ENCODE results near the gene CPNE4.

DNA sequence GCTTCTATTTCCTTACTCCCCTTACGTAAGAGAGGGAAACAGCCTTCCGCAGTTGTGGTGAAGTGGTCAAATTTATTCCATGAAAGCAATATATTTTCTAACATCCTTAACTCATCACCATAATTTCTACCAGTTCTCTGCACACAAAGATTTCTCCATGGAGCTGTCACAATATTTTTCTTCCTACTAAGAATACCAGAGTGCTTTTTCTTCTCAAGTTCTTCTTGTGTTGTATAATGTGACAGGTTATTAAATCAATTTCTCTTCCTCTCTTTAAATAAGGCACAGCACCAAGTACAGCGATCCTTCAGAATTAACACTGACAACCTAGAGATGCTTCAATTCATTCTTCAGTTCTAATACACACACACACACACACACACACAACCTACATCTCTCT lies 153.0 kb downstream of the CPNE4 start:
- no peak for TF ChIP-seq POLR2AphosphoS5 (IDR thresholded peaks at IDR 0.05; ENCODE audit: borderline replicate concordance, low read depth, low read length)
- TF ChIP-seq EZH2 (IDR thresholded peaks at IDR 0.05), result no peak

Data from SK-N-MC (cell line).